Hepatocyte (in vitro differentiated cells): ENCODE data around the gene FOS. TPM values are rescaled to one million over a fixed set of nuclear protein-coding genes. Genes with fewer than 3 reads are reported as not detected.
"Not testable (repeated sequence)": the region's sequence is repeated elsewhere in the genome, so short reads cannot be mapped to it uniquely, and the experiment has no call there.

Experiments used
- DNase-seq: peaks from one replicate; pipeline ENCODE4 v3.0.0-alpha.2; 2016; ENCODE audit warnings: low spot score
- H2AFZ ChIP-seq: fragments of 200-600 bp; sonication (generic); 2 replicates; pipeline ENCODE4 v1.6.0; 2016; ENCODE audit warnings: antibody characterized with exemption, mild to moderate bottlenecking
- H3K27ac ChIP-seq: fragments of 200-600 bp; sonication (generic); 2 replicates; pipeline ENCODE4 v1.5.1; 2016; ENCODE audit warnings: mild to moderate bottlenecking
- H3K27me3 ChIP-seq: fragments of 200-600 bp; sonication (generic); 2 replicates; pipeline ENCODE4 v1.6.1; 2016
- H3K36me3 ChIP-seq: fragments of 200-600 bp; sonication (generic); replicated peaks from 2 replicates; pipeline ENCODE4 v1.5.1; 2016; ENCODE audit warnings: low read depth; ENCODE audit not compliant: insufficient read depth
- H3K4me1 ChIP-seq: fragments of 200-600 bp; sonication (generic); 2 replicates; pipeline ENCODE4 v1.5.1; 2016; ENCODE audit warnings: mild to moderate bottlenecking, moderate library complexity; ENCODE audit not compliant: insufficient read depth
- H3K4me2 ChIP-seq: fragments of 200-600 bp; sonication (generic); 2 replicates; pipeline ENCODE4 v1.6.0; 2016
- H3K4me3 ChIP-seq: fragments of 200-600 bp; sonication (generic); 2 replicates; pipeline ENCODE4 v1.5.1; 2016; ENCODE audit warnings: mild to moderate bottlenecking
- H3K79me2 ChIP-seq: fragments of 200-600 bp; sonication (generic); 2 replicates; pipeline ENCODE4 v1.6.0; 2017; ENCODE audit warnings: mild to moderate bottlenecking
- H3K9me2 ChIP-seq: fragments of 200-600 bp; sonication (generic); replicated peaks from 2 replicates; pipeline ENCODE4 v1.6.0; 2017; ENCODE audit warnings: mild to moderate bottlenecking; ENCODE audit not compliant: insufficient read depth
- H3K9me3 ChIP-seq: fragments of 200-600 bp; sonication (generic); 2 replicates; pipeline ENCODE4 v1.5.1; 2016; ENCODE audit warnings: low read depth, mild to moderate bottlenecking
- H4K20me1 ChIP-seq: fragments of 200-600 bp; sonication (generic); 2 replicates; pipeline ENCODE4 v1.6.0; 2016; ENCODE audit warnings: mild to moderate bottlenecking; ENCODE audit not compliant: insufficient read depth, poor library complexity, severe bottlenecking
- EZH2 ChIP-seq: fragments of 200-600 bp; sonication (generic); IDR thresholded peaks from 2 replicates; pipeline ENCODE4 v1.6.1; 2016; ENCODE audit warnings: antibody characterized with exemption, mild to moderate bottlenecking, borderline replicate concordance
- EZH2phosphoT487 ChIP-seq: fragments of 200-600 bp; sonication (generic); IDR thresholded peaks from one replicate; pipeline ENCODE4 v1.6.1; 2018; ENCODE audit warnings: antibody characterized with exemption, mild to moderate bottlenecking, low read depth, moderate library complexity; ENCODE audit not compliant: unreplicated experiment, severe bottlenecking
- WGBS: methylation state at CpG from one replicate; pipeline ENCODE4 v1.1.6; 2016; ENCODE audit warnings: low lambda C conversion rate; ENCODE audit errors: missing lambda C conversion rate; 5-methylcytosine and 5-hydroxymethylcytosine counted together
- polyA plus RNA-seq: library from polyadenylated mRNA; unstranded; fragments of >200 nt; fragmentation: Nextera tagmentation; extraction: Ambion mirVana; gene quantifications from 2 replicates; pipeline ENCODE4 v1.2.1, GENCODE V29; 2016
- total RNA-seq: library from RNA; depleted of rRNA; stranded (reverse); fragments of >200 nt; gene quantifications from 2 replicates; pipeline ENCODE4 v1.2.3, GENCODE V29; 2014
- TF ChIP-seq, protein P1 (sequence below): fragments of 200-600 bp; sonication (generic); IDR thresholded peaks from 2 replicates; pipeline ENCODE4 v1.5.1; 2016; ENCODE audit warnings: antibody characterized with exemption, mild to moderate bottlenecking; ENCODE audit not compliant: poor library complexity

FOS gene
- total and polyA plus RNA-seq, 2 experiments from 2014 or later = 865 to 935 TPM

DNA sequence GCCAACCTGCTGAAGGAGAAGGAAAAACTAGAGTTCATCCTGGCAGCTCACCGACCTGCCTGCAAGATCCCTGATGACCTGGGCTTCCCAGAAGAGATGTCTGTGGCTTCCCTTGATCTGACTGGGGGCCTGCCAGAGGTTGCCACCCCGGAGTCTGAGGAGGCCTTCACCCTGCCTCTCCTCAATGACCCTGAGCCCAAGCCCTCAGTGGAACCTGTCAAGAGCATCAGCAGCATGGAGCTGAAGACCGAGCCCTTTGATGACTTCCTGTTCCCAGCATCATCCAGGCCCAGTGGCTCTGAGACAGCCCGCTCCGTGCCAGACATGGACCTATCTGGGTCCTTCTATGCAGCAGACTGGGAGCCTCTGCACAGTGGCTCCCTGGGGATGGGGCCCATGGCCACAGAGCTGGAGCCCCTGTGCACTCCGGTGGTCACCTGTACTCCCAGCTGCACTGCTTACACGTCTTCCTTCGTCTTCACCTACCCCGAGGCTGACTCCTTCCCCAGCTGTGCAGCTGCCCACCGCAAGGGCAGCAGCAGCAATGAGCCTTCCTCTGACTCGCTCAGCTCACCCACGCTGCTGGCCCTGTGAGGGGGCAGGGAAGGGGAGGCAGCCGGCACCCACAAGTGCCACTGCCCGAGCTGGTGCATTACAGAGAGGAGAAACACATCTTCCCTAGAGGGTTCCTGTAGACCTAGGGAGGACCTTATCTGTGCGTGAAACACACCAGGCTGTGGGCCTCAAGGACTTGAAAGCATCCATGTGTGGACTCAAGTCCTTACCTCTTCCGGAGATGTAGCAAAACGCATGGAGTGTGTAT lies 2.4 kb downstream of the FOS start:
- peak; percentile 56 for DNase-seq
- Histone ChIP-seq H3K9me2 (no peaks in the 10 kb centered on the region), H3K4me1 (peaks cover 6% of the 10 kb centered on the region), H3K79me2 (peaks cover 11% of the 10 kb centered on the region), H3K36me3 (no peaks in the 10 kb centered on the region), H2AFZ (no peak overlapping the region), H3K9me3 (no peaks in the 10 kb centered on the region), H3K4me3 (peak overlapping the region; percentile 86), H4K20me1 (peaks cover 23% of the 10 kb centered on the region), H3K27ac (no peak overlapping the region), H3K4me2 (peak overlapping the region; percentile 97), H3K27me3 (no peaks in the 10 kb centered on the region)
- 89% methylated on average over 16 of the region's 17 CpGs for WGBS
- TF ChIP-seq EZH2 = no peak
- no peak for TF ChIP-seq EZH2phosphoT487
- TF ChIP-seq, protein P1, sequence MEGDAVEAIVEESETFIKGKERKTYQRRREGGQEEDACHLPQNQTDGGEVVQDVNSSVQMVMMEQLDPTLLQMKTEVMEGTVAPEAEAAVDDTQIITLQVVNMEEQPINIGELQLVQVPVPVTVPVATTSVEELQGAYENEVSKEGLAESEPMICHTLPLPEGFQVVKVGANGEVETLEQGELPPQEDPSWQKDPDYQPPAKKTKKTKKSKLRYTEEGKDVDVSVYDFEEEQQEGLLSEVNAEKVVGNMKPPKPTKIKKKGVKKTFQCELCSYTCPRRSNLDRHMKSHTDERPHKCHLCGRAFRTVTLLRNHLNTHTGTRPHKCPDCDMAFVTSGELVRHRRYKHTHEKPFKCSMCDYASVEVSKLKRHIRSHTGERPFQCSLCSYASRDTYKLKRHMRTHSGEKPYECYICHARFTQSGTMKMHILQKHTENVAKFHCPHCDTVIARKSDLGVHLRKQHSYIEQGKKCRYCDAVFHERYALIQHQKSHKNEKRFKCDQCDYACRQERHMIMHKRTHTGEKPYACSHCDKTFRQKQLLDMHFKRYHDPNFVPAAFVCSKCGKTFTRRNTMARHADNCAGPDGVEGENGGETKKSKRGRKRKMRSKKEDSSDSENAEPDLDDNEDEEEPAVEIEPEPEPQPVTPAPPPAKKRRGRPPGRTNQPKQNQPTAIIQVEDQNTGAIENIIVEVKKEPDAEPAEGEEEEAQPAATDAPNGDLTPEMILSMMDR = no peak

DNA sequence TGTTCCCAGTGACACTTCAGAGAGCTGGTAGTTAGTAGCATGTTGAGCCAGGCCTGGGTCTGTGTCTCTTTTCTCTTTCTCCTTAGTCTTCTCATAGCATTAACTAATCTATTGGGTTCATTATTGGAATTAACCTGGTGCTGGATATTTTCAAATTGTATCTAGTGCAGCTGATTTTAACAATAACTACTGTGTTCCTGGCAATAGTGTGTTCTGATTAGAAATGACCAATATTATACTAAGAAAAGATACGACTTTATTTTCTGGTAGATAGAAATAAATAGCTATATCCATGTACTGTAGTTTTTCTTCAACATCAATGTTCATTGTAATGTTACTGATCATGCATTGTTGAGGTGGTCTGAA lies 3.0 kb downstream of the FOS start:
- no peak overlapping the region for H3K4me3 ChIP-seq
- peak overlapping the region; percentile 97 for H3K4me2 ChIP-seq
- H3K36me3 ChIP-seq = no peaks in the 10 kb centered on the region
- no peaks in the 10 kb centered on the region for H3K9me2 ChIP-seq
- H3K4me1 ChIP-seq = no peaks in the 10 kb centered on the region
- no peaks in the 10 kb centered on the region for H3K9me3 ChIP-seq
- H2AFZ ChIP-seq = no peak overlapping the region
- DNase-seq = no peak
- TF ChIP-seq EZH2 = no peak
- TF ChIP-seq, protein P1 = no peak
- no peak for TF ChIP-seq EZH2phosphoT487
- H3K79me2 ChIP-seq = peaks cover 11% of the 10 kb centered on the region
- peaks cover 23% of the 10 kb centered on the region for H4K20me1 ChIP-seq
- no peak overlapping the region for H3K27ac ChIP-seq
- WGBS = 97% methylated on average over 1 of the region's 1 CpG
- H3K27me3 ChIP-seq = no peaks in the 10 kb centered on the region

DNA sequence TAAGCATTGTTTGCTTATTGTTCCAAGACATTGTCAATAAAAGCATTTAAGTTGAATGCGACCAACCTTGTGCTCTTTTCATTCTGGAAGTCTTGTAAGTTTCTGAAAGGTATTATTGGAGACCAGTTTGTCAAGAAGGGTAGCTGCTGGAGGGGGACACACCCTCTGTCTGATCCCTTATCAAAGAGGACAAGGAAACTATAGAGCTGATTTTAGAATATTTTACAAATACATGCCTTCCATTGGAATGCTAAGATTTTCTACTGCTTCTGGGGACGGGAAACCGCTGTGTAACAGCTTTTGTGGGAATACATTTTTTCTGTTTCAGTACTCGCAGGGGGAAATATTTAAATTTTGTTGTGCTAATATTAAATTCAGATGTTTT lies 3.5 kb downstream of the FOS start:
- peaks cover 23% of the 10 kb centered on the region for H4K20me1 ChIP-seq
- no peak overlapping the region for H2AFZ ChIP-seq
- H3K27me3 ChIP-seq = no peaks in the 10 kb centered on the region
- no peak overlapping the region for H3K4me3 ChIP-seq
- H3K36me3 ChIP-seq = no peaks in the 10 kb centered on the region
- no peaks in the 10 kb centered on the region for H3K9me2 ChIP-seq
- no peaks in the 10 kb centered on the region for H3K4me1 ChIP-seq
- 82% methylated on average over 4 of the region's 4 CpGs for WGBS
- no peak overlapping the region for H3K27ac ChIP-seq
- no peaks in the 10 kb centered on the region for H3K9me3 ChIP-seq
- TF ChIP-seq, protein P1 = no peak
- no peak for TF ChIP-seq EZH2
- TF ChIP-seq EZH2phosphoT487 = no peak
- H3K4me2 ChIP-seq = peak overlapping the region; percentile 97
- DNase-seq = peak; percentile 58
- peaks cover 11% of the 10 kb centered on the region for H3K79me2 ChIP-seq

DNA sequence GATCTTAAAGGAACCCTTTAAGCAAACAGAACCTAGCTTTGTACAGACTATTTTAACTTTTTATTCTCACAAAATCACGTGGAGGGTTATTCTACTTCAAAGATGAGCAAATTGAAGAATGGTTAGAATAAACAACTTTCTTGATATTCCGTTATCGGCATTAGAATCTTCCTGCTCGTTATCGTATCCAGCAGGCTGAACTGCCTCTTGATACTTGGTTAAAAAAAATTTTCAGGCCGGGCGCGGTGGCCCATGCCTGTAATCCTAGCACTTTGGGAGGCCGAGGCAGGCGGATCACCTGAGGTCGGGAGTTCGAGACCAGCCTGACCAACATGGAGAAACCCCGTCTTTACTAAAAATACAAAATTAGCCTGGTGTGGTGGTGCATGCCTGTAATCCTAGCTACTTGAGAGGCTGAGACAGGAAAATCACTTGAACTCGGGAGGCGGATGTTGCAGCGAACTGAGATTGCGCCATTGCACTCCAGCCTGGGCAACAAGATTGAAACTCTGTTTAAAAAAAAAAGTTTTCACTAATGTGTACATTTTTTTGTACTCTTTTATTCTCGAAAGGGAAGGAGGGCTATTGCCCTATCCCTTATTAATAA lies 4.0 kb downstream of the FOS start:
- H3K27ac ChIP-seq = peak overlapping the region; percentile 21
- H4K20me1 ChIP-seq = peaks cover 23% of the 10 kb centered on the region
- not testable (repeated sequence) for H3K36me3 ChIP-seq, H3K4me2 ChIP-seq, H3K4me1 ChIP-seq, H2AFZ ChIP-seq, H3K27me3 ChIP-seq, H3K9me2 ChIP-seq, H3K4me3 ChIP-seq, H3K9me3 ChIP-seq
- H3K79me2 ChIP-seq = peaks cover 11% of the 10 kb centered on the region
- DNase-seq = peak; percentile 75
- WGBS = 94% methylated on average over 18 of the region's 18 CpGs
